A673 (cell line): ENCODE results near the gene LAD1.

ENCODE experiments used
- EZH2 ChIP-seq: fragments of 200-600 bp; sonication (generic); IDR thresholded peaks from 2 replicates; pipeline ENCODE4 v1.6.1; 2017; ENCODE audit warnings: borderline replicate concordance, low read depth, mild to moderate bottlenecking, mixed read lengths, antibody characterized with exemption, low read length; ENCODE audit not compliant: poor library complexity, severe bottlenecking
- TF ChIP-seq, protein P1 (sequence below): fragments of 300-800, 200-600 bp; sonication (generic); conservative IDR thresholded peaks from 2 replicates; pipeline ENCODE4 v1.5.1; 2017; ENCODE audit warnings: low read depth, mild to moderate bottlenecking, antibody characterized with exemption, low read length, moderate library complexity, mixed read lengths

DNA sequence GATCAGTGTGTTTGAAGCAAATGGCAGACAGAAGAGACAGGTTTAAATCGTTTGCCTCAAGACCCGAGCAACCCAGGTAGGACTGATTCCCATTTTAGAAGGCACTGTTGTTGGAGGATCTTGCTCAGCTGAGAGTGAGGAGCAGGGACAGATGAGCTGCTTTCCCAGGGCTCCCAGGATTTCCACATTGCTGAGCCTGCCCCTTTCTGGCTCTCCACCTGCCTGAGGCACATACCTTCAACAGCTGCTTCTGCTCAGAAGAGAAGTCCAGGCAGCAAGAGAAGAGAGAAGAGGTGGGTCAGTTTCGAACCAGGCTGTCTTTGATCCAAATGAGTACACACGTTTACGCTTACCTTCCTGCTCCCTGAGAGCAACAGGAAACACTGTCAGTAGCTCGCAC lies 27.3 kb downstream of the LAD1 start:
- TF ChIP-seq EZH2 = no peak
- TF ChIP-seq, protein P1, sequence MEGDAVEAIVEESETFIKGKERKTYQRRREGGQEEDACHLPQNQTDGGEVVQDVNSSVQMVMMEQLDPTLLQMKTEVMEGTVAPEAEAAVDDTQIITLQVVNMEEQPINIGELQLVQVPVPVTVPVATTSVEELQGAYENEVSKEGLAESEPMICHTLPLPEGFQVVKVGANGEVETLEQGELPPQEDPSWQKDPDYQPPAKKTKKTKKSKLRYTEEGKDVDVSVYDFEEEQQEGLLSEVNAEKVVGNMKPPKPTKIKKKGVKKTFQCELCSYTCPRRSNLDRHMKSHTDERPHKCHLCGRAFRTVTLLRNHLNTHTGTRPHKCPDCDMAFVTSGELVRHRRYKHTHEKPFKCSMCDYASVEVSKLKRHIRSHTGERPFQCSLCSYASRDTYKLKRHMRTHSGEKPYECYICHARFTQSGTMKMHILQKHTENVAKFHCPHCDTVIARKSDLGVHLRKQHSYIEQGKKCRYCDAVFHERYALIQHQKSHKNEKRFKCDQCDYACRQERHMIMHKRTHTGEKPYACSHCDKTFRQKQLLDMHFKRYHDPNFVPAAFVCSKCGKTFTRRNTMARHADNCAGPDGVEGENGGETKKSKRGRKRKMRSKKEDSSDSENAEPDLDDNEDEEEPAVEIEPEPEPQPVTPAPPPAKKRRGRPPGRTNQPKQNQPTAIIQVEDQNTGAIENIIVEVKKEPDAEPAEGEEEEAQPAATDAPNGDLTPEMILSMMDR = no peak
